ENCODE data around the gene LOXL4. TPM values are rescaled to one million over a fixed set of nuclear protein-coding genes. Genes with fewer than 3 reads are reported as not detected.

LOXL4 gene
- polyA plus RNA-seq, 4 donors = 3.8 to 4.5 (median 4.2) TPM

DNA sequence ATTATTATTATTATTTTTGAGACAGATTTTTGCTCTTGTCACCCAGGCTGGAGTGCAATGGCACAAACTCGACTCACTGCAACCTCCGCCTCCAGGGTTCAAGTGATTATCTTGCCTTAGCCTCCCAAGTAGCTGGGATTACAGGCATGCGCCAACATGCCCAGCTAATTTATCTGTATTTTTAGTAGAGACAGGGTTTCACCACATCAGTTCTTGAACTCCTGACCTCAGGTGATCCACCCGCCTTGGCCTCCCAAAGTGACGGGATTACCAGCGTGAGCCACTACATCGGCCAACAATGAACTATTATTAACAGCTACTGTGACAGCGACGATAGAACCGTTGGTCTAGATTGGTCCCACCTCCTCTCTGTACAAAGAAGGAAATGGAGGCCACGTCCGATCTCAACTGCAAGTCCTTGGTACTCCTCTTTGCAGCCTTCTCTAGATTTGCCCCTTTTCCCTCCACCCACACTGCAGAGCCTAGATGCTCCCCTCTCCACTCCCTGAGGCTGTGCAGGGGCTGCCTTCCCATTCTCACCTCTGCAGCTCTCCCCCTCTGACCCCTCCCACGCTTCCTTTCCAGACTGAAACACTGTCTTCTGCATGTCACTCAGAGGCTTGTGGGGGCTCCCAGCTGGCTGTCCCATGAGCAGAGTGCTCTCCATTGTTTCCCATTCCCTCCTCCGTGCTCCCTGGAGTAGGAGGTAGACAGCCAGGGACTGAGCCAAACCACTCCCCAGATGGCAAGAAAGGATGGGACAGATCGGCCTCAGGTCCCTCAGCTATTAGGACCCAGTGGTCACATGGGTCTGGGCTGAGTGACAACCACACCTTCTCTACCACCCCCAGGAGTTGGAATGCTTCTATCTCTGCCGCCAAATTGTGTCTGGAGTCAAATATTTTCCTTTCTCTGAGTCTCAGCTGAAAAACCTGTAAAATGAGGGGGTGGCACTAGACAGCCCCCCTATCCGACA is 2.3 kb downstream of the LOXL4 start:
- DNase-seq (ENCODE audit: low read depth in 4 of 4, low spot score in 3 of 4) = no peak

DNA sequence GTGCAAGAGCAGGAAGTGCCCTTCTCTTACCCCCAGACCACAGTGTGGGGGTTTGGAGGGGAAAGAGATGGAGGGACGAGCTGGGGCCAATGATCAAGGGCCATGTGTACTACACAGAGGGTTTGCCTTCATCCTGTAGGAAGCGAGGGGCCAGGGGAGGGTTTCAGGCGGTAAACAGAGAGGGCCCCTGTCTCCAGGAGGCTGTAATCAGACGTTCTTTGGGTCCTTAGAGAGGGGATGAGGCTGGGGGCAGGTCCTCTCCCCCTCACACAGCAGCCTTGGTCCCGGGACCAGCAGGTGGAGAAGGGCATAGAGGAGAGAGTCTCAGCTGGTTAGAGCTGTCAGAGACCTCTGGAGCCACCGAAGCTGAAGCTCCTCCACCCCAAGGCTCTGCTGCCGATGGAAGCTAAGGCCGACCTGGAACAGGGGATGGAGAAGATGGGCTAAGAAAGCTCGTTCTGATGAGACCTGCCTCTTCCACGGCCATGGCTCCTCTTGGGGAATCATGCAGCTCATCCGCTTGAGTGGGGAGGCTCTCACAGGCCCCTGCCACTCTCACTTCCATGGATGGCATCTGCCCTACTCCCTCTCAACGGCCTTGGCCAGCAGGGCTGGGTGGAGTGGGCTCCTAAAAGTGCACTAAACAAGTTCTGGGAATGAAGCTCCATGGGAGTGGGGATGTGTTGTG is 3.5 kb downstream of the LOXL4 start:
- DNase-seq (ENCODE audit: low read depth in 4 of 4, low spot score in 3 of 4) = no peak

DNA sequence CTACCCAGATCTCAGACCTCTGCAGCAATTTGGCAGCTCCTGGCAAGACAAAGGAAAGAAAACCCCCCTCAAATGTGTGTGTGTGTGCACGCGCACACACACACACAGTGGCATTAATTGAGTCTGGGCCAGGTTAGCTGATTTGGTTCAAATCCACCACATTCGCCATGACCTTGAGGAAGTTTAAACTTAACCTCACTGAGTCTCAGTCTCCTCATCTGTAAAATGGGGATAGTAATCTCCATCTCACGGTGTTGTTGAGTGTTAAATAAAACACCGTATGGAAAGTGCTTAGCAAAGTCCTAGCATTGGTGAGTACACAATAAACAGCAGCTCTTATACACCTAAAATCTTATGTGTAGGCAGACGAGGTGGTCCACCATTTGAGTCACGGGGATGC is 4.9 kb downstream of the LOXL4 start:
- DNase-seq (ENCODE audit: low read depth in 4 of 4, low spot score in 3 of 4) = no peak

DNA sequence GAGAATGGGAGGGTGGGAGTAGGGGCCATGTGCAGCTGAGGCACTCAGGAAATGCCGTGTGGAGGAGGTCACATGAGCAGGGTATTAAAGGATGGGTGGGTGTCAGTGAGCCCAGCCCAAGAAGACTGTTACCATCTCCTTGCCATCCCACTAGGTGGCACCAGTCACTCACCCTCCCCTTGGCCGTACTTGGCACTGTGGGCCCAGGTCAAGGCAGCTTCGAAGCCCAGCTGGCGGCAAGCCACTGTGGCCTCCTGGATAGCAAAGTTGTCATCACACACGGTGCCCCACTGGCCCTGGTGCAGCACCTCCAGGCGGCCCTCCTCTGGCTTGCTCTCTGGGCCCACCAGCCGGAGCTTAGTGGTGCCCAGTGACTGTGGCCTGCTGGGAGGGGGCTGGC is 5.4 kb downstream of the LOXL4 start:
- no peak for DNase-seq (ENCODE audit: low read depth in 4 of 4, low spot score in 3 of 4)

DNA sequence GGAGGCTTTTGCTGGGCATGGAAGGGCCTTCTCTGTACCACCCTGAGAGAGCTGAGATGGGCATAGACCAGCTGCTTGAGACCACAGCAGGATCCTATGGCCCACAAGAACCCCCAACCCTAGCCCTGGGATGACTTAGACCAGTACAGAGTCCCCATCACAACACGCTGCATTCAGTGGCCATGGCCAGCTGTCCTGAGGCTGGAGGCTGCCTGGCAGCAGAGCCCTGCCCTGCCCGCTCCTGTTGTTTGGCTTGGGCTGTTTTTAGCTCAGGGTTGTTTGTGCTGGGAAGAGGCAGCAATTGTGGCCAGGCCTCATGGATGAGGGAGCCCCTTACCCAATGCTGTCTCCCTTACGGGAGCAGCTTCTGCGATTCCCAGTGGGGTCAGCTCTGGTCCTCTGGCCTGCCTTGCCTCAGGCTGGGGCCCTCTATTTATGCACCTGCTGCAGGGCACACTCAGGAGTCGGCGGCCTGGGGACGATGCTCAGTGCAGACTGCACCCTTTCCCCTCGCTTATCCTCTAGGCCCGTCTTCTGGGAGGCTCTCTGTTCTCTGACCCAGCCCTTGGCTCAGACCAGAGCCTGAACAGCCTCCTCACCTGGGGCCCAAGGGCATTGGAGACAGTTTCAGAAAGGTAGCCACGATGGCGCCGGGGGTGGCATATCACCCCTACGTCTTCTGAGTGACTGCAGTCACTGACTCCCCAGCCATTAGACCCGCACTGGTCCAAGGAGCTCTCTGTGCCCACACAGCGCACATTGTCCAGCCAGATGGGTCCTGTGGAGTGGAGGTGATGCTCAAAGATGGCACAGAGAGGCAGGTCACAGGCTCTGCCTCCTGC is 6.3 kb downstream of the LOXL4 start:
- no peak for DNase-seq (ENCODE audit: low read depth in 4 of 4, low spot score in 3 of 4)

DNA sequence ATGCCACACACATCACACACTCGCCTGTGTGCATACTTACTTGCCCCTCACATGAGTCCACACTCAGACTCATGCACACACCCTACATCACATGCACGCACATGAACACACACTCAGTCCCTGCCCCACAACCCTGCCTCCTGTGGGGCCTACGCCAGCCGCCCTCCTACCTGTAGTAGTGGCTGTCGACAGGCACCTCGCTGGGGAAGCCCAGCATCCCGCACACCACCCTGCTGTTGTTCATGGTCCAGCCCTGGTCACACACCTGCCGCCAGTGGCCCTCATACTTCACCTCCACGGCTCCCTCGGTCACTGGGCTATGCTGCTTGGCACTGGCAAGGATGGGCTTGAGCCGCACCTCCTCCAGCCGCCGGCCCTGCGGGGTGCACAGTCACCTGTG is 7.2 kb downstream of the LOXL4 start:
- no peak for DNase-seq (ENCODE audit: low read depth in 4 of 4, low spot score in 3 of 4)

DNA sequence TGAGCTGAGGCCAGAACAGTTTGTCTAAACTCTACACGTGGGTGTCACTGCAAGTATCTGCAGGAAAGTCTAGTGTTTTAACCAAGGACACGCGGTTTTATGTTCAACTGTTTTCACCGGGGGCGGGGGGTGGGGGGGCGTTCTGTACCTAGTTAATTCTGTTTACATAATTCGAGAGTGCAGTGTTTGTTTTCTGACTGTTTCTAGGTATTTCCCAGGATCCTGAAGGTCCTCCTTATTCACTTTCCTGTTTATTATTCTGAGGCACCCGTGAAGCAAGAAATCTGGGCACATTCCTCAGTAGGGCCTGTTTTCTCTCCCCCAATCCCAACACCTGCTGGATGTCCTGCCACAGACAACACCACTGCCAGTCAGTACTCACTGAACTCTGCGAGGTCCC is 7.6 kb downstream of the LOXL4 start:
- DNase-seq (ENCODE audit: low read depth in 4 of 4, low spot score in 3 of 4) = no peak

DNA sequence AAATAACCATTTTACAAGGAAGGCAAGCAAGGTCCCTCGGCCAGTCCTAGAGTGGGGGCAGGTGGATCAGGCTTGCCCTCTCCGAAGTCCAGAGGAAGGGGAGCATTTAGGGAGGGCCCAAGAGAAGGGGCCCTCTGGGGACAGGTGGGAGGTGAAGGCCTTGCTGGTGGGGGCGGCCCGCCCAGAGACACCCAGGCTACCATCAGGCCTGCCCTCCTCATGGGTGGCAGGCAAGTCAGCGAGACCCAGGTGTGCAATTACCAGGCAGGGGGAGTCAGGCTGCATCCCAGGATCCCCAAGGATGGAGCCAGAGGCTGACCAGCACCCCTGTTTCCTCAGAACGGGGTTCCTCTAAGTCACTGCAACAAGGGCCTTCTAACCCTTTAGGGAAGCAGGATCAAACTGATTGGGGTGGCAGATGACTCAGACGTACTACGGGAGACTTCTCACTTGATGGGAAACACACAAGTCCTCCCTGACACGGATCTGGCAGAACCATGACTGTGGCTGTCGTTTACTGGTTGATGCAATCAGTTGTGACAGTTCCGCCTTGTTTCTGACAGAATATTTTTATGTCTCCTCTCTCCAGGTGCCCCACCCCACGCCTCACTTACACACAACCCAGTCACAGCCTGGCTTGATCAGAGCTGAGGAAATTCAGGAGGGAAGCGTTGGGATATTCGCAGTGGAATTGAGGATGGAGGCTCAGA is 8.2 kb downstream of the LOXL4 start:
- DNase-seq (ENCODE audit: low read depth in 4 of 4, low spot score in 3 of 4) = no peak

DNA sequence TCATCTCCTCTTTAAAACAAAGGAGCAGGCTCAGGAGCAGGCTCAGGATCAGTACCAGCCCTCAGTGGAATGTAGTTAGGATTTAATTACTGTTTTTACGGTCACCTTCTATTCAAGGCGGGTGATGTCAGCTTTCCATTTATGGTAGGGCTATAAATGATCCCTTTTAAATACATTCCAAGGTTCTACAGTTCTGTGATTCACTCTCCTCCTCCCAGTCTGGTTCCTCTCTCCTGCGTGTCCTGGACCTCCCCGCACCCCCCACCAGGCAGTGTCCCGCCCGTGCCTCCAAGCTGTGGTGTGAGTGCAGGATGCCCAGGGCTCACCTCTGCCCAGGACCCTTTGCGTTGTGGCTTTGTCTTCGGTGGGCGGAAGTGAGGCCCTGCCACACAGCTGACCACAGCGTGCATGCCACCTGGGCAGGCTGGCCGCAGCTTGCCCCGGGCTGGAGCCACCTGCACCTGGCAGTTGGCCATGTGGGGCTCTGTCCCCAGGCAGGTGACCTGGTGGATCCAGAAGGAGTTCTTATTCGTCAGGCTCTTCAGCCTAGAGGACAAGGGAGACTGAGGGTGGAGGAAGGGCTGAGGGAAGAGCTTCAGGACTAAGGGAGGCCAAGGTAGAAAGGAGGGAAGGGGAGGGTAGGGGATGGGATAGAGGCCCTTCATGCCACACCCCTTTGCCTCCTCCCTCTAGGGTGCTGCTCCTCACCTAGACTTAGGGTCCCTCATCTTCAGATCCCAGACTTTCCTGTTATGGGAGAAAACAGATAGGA is 9.1 kb downstream of the LOXL4 start:
- no peak for DNase-seq (ENCODE audit: low read depth in 4 of 4, low spot score in 3 of 4)

DNA sequence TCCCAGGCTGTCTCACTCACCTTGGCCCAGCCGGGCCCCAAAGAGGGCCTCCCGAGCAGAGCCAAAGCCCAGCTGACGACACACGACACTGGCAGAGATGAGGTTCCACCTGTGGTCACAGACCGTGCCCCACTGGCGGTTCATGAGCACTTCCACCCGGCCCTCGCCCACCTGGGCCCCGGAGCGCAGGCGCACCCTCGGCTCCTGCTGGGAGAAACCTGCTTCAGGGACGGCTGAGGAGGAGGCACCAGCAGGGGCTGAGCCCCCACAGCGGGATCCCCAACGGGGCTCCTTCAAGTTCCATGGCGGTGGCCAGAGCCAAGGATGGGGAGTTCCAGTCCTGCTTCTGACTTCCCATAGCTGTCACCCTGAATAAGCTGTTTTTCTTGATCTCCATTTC is 10.0 kb downstream of the LOXL4 start:
- DNase-seq (ENCODE audit: low read depth in 4 of 4, low spot score in 3 of 4) = no peak

DNA sequence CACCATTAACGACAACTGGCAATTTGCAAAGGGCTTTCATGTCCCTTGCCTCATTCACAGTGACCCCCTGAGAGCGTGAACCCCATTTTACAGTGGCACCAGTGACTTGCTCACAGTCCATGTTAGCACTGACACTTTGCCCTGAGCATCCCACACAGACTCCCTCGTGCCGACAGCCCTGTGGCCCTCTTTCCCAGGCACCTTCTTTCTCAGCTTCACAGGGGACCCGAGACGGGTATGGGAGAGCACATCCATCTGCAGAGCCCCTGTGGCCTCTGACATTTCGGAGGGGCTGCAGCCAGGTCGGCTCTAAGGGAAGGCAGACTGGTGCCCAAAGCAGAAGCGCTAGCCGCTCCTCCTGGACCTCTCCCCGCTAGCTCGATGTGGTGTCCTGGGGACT is 10.8 kb downstream of the LOXL4 start:
- no peak for DNase-seq (ENCODE audit: low read depth in 4 of 4, low spot score in 3 of 4)

DNA sequence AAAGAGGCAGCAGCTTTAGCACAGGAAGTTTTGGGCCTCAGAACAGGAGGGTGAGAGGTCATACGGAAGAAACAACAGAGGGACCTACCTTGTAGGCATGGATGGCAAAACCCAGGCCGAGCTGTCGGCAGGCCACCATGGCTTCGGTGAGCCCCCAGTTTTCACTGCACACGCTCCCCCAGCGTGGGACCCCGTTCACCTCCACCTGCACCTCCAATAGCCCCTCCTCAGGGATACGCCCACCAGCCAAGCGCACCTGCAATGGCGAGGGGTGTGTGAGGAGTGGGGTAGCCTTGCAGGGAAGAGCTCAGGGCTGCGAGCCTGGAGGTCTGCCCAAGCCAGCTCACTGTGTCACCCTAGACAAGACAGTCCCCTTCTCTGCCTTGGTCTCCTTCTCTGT is 11.3 kb downstream of the LOXL4 start:
- DNase-seq (ENCODE audit: low read depth in 4 of 4, low spot score in 3 of 4) = no peak

DNA sequence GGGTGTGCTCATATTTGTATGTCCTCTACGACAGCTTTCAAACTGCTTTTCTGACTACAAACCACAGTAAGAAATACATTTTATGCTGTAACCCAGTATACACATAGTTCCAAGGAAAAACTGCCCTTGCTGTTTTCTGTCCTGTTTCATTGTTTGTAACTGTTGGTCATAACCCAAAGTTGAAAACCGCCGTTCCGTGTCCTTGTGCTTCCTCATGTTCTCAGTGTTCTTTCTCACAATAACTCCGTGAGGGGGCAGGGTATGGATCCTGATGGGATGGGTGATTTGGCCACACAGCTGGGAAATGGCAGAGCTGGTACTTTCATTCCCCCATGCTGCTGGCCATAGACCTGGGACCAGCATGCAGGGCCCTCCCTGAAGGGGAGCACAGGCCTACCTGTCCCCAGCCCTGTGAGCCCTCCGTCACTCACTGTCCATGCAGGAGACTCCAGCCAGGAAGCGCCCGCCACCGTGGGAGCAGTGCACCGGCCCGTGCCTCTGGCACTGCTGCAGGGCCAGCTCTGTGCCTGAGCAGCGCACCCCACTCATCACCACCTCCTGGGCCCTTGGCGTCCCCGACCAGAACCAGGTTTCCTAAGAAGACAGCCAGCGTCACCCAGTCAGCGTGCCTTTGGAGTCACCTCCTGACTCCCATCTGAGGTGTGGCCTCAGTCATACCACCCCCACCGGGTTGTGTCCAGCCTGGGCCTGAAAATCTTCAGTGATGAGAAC is 12.7 kb downstream of the LOXL4 start:
- DNase-seq (ENCODE audit: low read depth in 4 of 4, low spot score in 3 of 4) = no peak

DNA sequence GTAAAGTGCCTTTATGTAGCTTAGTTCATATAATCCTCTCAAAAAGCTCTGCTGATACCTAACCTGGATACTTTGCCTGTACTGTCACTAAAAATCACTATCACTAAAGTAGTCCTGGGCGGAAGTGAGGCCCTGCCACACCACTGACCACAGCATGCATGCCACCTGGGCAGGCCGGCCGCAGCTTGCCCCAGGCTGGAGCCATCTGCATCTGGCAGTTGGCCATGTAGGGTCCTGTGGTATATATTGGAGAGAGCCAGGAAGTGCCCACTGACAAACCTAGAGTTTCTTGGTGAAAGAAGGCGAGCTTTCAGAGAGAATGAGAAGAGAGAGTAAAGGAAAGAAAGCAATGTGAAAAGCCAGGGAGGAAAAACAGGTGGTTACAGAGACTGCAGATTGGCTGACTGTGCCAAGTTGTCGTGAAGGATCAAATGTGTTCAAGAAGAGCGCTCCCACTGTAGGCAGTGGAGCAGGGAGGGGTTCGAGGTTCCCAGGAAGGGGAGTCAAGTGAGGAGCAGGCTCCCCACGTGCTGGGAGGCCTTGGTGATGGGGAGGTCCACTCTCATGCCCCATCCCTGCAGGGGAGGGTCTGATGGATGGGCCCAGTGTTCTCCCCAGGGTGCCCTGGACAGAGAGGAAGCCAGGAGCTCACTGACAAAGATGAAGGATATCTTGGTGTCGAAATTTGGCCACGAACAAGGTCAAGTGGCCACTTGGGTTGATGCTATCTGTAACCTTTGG is 13.6 kb downstream of the LOXL4 start:
- DNase-seq (ENCODE audit: low read depth in 4 of 4, low spot score in 3 of 4) = no peak

DNA sequence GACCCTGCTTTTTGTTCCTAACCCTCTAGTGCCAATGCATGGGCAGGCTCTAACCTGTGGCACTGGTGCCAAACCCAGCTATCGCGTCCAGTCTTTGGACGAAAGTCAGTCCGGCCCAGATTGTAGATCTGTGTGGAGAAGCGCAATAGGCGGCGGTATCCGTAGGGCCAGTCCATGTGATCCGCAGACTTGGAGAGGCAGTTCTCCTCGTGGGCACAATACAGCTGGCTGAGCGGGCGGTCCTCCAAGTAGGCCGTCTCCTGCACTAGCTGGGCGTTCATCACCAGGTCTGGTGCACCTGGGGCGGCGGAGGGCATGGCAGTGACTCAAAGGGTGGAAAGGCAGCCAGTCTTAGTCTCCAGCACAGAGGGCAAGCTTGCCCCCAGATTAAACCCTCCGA is 14.5 kb downstream of the LOXL4 start:
- no peak for DNase-seq (ENCODE audit: low read depth in 4 of 4, low spot score in 3 of 4)

DNA sequence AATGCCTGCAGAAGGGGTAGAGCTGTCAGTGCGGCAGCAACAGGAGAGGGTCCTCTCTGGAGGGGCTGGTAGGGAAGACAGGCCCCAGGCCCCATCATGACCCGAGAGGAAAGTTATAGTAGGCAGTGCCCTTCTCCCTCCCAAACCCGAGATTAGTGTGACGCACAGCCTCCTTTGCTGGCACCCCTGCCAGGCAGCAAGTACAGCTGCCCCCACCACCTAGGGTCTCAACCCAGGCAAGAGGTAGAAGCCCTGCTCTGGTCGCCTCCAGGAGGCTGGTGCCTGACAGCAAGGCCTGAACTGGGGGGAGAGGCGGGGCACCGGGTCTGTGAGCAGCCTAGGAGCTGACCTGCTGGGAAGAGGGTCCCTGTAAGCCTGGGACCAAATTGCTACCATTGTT is 15.5 kb downstream of the LOXL4 start:
- no peak for DNase-seq (ENCODE audit: low read depth in 4 of 4, low spot score in 3 of 4)

DNA sequence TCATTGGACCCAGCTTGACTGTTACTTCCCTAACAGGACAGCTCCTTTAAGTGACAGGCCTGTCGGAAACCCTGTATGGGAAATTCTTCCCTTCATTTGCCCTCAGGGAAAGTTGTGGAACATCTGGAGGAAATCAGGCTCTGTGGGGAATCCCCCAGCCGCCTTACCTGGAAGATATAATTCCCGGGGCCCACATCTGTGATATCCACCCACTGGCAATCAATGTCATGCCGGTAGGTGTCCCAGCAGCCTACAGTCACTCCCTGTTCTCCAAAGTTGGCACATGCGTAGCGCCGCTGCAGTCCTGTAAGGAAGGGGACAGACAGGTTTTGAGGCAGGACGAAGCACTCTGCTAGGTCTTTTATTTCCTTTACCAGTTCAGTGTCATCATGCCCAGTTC is 16.6 kb downstream of the LOXL4 start:
- DNase-seq (ENCODE audit: low read depth in 4 of 4, low spot score in 3 of 4) = no peak

DNA sequence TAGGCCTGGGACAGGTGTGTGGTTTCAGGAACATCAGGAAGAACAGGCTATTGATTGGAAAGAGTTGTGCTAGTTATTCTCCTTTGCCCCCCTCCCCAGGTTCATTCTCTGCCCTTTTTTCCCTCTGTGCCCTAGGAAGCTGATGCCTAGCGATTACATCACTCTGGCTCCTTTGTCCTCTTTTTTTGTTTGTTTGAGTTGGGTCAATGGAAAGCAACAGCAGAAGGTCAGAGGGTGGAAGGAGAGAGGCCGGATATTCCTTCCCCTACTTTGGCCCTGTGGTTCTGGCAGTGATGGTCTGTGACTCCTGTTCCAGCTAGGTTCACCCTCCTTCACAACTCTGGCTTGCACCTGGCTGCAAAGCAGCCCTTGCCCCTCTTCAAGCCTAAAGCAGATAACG is 18.9 kb downstream of the LOXL4 start:
- DNase-seq (ENCODE audit: low read depth in 4 of 4, low spot score in 3 of 4) = no peak
